ENCODE measurements around the gene CCT8L2.
"Not testable (repeated sequence)": the region's sequence is repeated elsewhere in the genome, so short reads cannot be mapped to it uniquely, and the experiment has no call there.

The CCT8L2 gene

GRCh38 chr22:16558376-16558945 lies 34.1 kb downstream of the CCT8L2 start:
- not testable (repeated sequence) for DNase-seq

DNA sequence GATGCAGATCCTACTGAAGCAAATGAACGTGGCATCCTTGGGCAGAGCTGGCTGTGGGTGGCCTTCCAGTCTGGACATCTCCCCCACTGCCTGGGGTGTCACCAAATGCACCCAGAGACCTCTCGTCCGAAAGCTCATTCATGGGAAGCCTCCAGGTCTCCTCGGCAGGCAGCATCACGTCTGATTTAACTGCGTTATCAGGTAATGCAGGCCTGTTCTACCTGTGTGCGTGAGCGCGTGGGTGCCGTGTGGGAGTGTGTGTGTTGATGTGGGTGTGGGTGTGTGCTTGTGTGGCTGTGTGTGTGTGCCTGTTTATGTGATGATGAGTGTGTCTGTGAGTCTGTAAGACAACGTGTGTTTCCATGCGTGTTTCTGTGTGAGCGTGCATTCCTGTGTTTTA lies 35.1 kb downstream of the CCT8L2 start:
- DNase-seq: not testable (repeated sequence)

- DNase-seq: not testable (repeated sequence)
Measured at GRCh38 chr22:16555077-16555994, 37.3 kb downstream of the CCT8L2 start.

DNA sequence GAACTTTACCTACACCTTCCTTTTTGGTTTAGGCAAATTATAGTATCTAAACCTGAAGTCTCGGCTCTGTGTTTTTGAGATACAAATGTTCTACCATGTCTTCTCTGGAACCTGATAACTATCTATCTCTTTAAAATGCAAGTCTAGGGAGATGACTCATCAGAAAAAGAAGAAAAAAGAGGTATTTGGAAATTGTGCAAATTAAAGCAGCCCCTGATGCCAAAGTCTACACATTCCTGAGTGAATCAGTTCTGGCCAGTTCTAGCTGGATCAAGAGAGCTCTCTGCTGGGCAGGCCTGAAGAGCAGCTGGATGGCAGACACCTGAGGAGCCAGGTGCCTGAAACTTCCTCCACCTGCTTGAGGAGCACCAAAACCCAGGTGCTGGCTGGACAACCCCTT lies 49.3 kb downstream of the CCT8L2 start:
- DNase-seq: not testable (repeated sequence)
